Mononuclear cell (primary cell): ENCODE measurements around the gene THEMIS. TPM values are rescaled to one million over a fixed set of nuclear protein-coding genes. Genes with fewer than 3 reads are reported as not detected.
A peak's percentile ranks its signal among the peaks of the same experiment; 100 is the strongest.

Experiments used
- H3K27me3 ChIP-seq: 2 replicates; pipeline ENCODE4 v1.6.0; 2011; ENCODE audit warnings: low read length, control low read depth; ENCODE audit not compliant: insufficient read depth
- H3K4me1 ChIP-seq: 2 replicates; pipeline ENCODE4 v1.5.1; 2011; ENCODE audit warnings: mild to moderate bottlenecking, low read length, control low read depth; ENCODE audit not compliant: insufficient read depth
- H3K4me3 ChIP-seq: 2 replicates; pipeline ENCODE4 v1.5.1; 2011; ENCODE audit warnings: mild to moderate bottlenecking, low read length, moderate library complexity
- H3K9me3 ChIP-seq: 2 replicates; pipeline ENCODE4 v1.5.1; 2011; ENCODE audit warnings: low read depth, mild to moderate bottlenecking, control low read depth, low read length
- total RNA-seq: library from RNA; depleted of rRNA; stranded (reverse); fragments of >200 nt; gene quantifications from one replicate; pipeline ENCODE4 v1.2.3, GENCODE V29; 2012

Gene THEMIS
- total RNA-seq, 1 donor, result 25.0 TPM

GRCh38 chr6:127924440-127924839, 23.6 kb upstream of the THEMIS start:
- peaks cover 3% of the 10 kb centered on the region for H3K4me1 ChIP-seq
- no peaks in the 10 kb centered on the region for H3K27me3 ChIP-seq
- H3K9me3 ChIP-seq, result no peaks in the 10 kb centered on the region
- H3K4me3 ChIP-seq, result no peak overlapping the region

- Histone ChIP-seq H3K4me1 (peaks cover 5% of the 10 kb centered on the region), H3K27me3 (no peaks in the 10 kb centered on the region), H3K9me3 (no peaks in the 10 kb centered on the region), H3K4me3 (no peak overlapping the region)
These were observed 23.2 kb upstream of the THEMIS start for GRCh38 chr6:127924031-127924430.

GRCh38 chr6:127923135-127923534, 22.3 kb upstream of the THEMIS start:
- Histone ChIP-seq H3K4me3 (no peak overlapping the region), H3K4me1 (peaks cover 7% of the 10 kb centered on the region), H3K9me3 (no peaks in the 10 kb centered on the region), H3K27me3 (no peaks in the 10 kb centered on the region)

- Histone ChIP-seq H3K9me3 (no peaks in the 10 kb centered on the region), H3K4me3 (no peak overlapping the region), H3K4me1 (peaks cover 7% of the 10 kb centered on the region), H3K27me3 (no peaks in the 10 kb centered on the region)
These were observed 21.1 kb upstream of the THEMIS start for GRCh38 chr6:127921982-127922381.

- H3K9me3 ChIP-seq, result no peaks in the 10 kb centered on the region
- no peaks in the 10 kb centered on the region for H3K27me3 ChIP-seq
- no peak overlapping the region for H3K4me3 ChIP-seq
- peaks cover 7% of the 10 kb centered on the region for H3K4me1 ChIP-seq
These were observed 19.9 kb upstream of the THEMIS start for GRCh38 chr6:127920804-127921203.

- Histone ChIP-seq H3K9me3 (no peaks in the 10 kb centered on the region), H3K4me3 (peak overlapping the region; percentile 35), H3K4me1 (peaks cover 7% of the 10 kb centered on the region), H3K27me3 (no peaks in the 10 kb centered on the region)
These were observed 17.9 kb upstream of the THEMIS start for GRCh38 chr6:127918506-127919427.

GRCh38 chr6:127917766-127918165, 16.9 kb upstream of the THEMIS start:
- H3K27me3 ChIP-seq, result no peaks in the 10 kb centered on the region
- no peaks in the 10 kb centered on the region for H3K9me3 ChIP-seq
- H3K4me3 ChIP-seq, result peak overlapping the region; percentile 35
- H3K4me1 ChIP-seq, result peaks cover 7% of the 10 kb centered on the region

- Histone ChIP-seq H3K27me3 (no peaks in the 10 kb centered on the region), H3K4me1 (peaks cover 4% of the 10 kb centered on the region), H3K4me3 (no peak overlapping the region), H3K9me3 (no peaks in the 10 kb centered on the region)
These were observed 13.4 kb upstream of the THEMIS start for GRCh38 chr6:127914240-127914639.

GRCh38 chr6:127912914-127913313, 12.1 kb upstream of the THEMIS start:
- no peak overlapping the region for H3K4me3 ChIP-seq
- no peaks in the 10 kb centered on the region for H3K9me3 ChIP-seq
- no peaks in the 10 kb centered on the region for H3K4me1 ChIP-seq
- H3K27me3 ChIP-seq, result no peaks in the 10 kb centered on the region

GRCh38 chr6:127907960-127908640, 7.2 kb upstream of the THEMIS start:
- Histone ChIP-seq H3K4me3 (no peak overlapping the region), H3K27me3 (no peaks in the 10 kb centered on the region)

GRCh38 chr6:127904160-127904559, 3.3 kb upstream of the THEMIS start:
- Histone ChIP-seq H3K4me3 (no peak overlapping the region), H3K4me1 (peaks cover 5% of the 10 kb centered on the region), H3K9me3 (no peaks in the 10 kb centered on the region), H3K27me3 (no peaks in the 10 kb centered on the region)

More at GRCh38 chr6:127907960-127908640, 7.2 kb upstream of the THEMIS start:
- Histone ChIP-seq H3K9me3 (no peaks in the 10 kb centered on the region), H3K4me1 (no peaks in the 10 kb centered on the region)

- H3K27me3 ChIP-seq, result no peaks in the 10 kb centered on the region
- H3K9me3 ChIP-seq, result no peaks in the 10 kb centered on the region
- no peak overlapping the region for H3K4me3 ChIP-seq
- peaks cover 5% of the 10 kb centered on the region for H3K4me1 ChIP-seq
These were observed 2.1 kb upstream of the THEMIS start for GRCh38 chr6:127902933-127903332.

- H3K9me3 ChIP-seq, result no peaks in the 10 kb centered on the region
- no peaks in the 10 kb centered on the region for H3K27me3 ChIP-seq
- H3K4me1 ChIP-seq, result peaks cover 5% of the 10 kb centered on the region
- H3K4me3 ChIP-seq, result no peak overlapping the region
These were observed 3.4 kb downstream of the THEMIS start for GRCh38 chr6:127897484-127897883.

- H3K4me1 ChIP-seq, result peaks cover 8% of the 10 kb centered on the region
- no peak overlapping the region for H3K4me3 ChIP-seq
These were observed 6.8 kb downstream of the THEMIS start for GRCh38 chr6:127894051-127894450.

GRCh38 chr6:127893541-127893940, 7.3 kb downstream of the THEMIS start:
- H3K27me3 ChIP-seq, result no peaks in the 10 kb centered on the region
- H3K9me3 ChIP-seq, result no peaks in the 10 kb centered on the region
- peaks cover 8% of the 10 kb centered on the region for H3K4me1 ChIP-seq
- H3K4me3 ChIP-seq, result peak overlapping the region; percentile 9

More at GRCh38 chr6:127894051-127894450, 6.8 kb downstream of the THEMIS start:
- Histone ChIP-seq H3K27me3 (no peaks in the 10 kb centered on the region), H3K9me3 (no peaks in the 10 kb centered on the region)
